ENCODE data around the gene FXYD6. TPM values are rescaled to one million over a fixed set of nuclear protein-coding genes. Genes with fewer than 3 reads are reported as not detected.

FXYD6 gene
- total and polyA plus RNA-seq, 9 of the 15 experiments (the other 6 are each of a cell fraction or from before 2014, with no cell fraction given) = 0.07 to 0.35 TPM; not detected in 7

DNA sequence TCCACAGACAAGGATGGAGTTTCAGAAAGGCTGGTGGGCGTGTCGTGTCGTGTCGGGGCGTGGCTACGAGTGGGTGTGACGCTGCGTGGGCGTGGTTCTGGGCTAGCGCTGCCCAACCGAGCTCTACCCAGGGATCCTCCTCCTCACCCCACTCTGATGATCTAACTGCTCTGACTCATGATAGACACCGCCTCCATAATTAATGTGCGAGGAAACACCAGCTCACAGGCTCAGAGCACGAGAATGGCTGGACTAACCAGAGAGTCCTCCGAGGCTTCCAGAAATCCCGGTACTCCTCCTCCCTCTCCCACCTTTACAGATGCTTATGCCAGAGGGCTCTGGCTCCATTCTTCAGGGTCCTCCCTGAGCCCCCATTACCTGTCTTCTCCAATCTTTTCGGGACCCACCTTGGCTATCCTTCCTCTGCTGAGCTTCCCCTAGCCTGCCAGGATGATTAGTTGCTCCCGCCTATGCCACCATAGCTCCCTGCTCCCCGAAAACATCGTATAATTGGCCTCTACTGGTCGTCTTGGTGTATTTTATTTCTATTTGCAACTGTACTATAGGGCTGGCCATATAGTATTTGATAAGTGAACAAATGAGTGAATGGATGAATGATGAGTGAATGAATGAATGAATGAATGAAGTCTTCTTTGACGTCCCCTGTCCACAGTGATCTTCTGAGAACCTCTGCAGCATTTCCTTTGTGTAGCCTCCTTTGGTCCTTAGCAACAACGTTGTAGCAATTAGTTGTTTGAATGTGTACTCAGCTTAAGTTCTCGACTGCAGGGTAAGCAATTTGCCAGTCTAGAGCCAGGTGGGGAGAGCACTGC lies 31.0 kb upstream of the FXYD6 start (continued):
- no peak for TF ChIP-seq RB1 (IDR thresholded peaks at IDR 0.05; ENCODE audit: low read depth)
- TF ChIP-seq, protein P1, sequence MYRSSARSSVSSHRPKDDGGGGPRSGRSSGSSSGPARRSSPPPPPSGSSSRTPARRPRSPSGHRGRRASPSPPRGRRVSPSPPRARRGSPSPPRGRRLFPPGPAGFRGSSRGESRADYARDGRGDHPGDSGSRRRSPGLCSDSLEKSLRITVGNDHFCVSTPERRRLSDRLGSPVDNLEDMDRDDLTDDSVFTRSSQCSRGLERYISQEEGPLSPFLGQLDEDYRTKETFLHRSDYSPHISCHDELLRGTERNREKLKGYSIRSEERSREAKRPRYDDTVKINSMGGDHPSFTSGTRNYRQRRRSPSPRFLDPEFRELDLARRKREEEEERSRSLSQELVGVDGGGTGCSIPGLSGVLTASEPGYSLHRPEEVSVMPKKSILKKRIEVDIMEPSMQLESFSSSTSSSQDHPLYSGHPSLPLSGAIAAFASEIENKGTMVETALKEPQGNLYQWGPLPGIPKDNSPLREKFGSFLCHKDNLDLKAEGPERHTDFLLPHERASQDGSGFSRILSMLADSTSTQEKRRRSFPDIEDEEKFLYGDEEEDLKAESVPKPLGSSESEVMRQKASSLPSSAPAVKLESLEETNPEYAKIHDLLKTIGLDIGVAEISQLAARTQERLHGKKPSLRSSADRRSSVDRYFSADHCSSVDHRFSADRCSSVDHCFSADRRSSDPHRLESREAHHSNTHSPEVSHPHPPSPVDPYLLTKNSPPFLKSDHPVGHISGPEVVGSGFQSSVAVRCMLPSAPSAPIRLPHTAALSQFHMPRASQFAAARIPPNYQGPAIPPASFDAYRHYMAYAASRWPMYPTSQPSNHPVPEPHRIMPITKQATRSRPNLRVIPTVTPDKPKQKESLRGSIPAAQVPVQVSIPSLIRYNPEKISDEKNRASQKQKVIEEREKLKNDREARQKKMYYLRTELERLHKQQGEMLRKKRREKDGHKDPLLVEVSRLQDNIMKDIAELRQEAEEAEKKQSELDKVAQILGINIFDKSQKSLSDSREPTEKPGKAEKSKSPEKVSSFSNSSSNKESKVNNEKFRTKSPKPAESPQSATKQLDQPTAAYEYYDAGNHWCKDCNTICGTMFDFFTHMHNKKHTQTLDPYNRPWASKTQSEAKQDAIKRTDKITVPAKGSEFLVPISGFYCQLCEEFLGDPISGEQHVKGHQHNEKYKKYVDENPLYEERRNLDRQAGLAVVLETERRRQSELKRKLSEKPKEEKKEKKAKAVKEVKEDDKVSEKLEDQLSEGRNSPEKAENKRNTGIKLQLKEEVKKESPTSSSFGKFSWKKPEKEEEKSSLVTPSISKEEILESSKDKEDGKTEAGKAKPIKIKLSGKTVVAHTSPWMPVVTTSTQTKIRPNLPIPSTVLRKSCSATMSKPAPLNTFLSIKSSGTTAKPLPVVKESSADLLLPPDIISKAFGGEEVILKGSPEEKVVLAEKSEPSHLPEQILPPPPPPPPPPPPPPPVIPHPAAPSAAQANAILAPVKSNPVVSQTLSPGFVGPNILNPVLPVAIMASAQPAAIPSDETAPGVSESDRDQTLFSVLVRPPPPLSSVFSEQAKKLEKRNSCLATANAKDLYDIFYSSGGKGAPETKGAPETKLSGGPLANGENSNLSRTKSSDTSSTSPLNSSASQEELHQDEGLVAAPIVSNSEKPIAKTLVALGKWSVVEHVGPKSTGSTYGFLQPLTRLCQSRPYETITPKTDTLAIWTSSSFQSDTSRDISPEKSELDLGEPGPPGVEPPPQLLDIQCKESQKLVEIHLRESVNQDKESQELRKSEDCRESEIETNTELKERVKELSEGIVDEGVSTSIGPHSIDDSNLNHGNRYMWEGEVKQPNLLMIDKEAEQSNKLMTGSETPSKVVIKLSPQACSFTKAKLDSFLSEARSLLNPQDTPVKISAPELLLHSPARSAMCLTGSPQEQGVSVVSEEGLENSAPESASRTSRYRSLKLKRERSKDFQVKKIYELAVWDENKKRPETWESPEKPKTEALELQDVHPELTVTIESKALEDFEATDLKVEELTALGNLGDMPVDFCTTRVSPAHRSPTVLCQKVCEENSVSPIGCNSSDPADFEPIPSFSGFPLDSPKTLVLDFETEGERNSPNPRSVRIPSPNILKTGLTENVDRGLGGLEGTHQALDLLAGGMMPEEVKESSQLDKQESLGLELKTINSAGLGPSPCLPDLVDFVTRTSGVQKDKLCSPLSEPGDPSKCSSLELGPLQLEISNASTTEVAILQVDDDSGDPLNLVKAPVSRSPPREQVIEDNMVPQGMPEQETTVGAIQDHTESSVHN (IDR thresholded peaks at IDR 0.05; ENCODE audit: borderline replicate concordance in 1 of 2, low read depth in 1 of 2) = 0 out of 4 replicates have a peak, but pooled peaks of 1 of the 2 experiments have one; percentile 47
- no peak for TF ChIP-seq NCOA2 (IDR thresholded peaks at IDR 0.05; ENCODE audit: partially characterized antibody in 2 of 2)
- TF ChIP-seq YY1 (IDR thresholded peaks at IDR 0.05; ENCODE audit: borderline replicate concordance in 1 of 3, control insufficient read depth in 1 of 3, extremely low read depth in 1 of 3, insufficient read depth in 3 of 3, insufficient read length in 1 of 3, insufficient replicate concordance in 2 of 3, low read depth in 1 of 3, low read length in 2 of 3) = peak in 2 of 3 experiments; percentile 50 to 75
- TF ChIP-seq GATAD2A (IDR thresholded peaks at IDR 0.05) = no peak
- no peak for TF ChIP-seq ZEB2 (IDR thresholded peaks at IDR 0.05)
- TF ChIP-seq SMAD2 (IDR thresholded peaks at IDR 0.05; ENCODE audit: low read depth, low read length) = no peak
- TF ChIP-seq, protein P2, sequence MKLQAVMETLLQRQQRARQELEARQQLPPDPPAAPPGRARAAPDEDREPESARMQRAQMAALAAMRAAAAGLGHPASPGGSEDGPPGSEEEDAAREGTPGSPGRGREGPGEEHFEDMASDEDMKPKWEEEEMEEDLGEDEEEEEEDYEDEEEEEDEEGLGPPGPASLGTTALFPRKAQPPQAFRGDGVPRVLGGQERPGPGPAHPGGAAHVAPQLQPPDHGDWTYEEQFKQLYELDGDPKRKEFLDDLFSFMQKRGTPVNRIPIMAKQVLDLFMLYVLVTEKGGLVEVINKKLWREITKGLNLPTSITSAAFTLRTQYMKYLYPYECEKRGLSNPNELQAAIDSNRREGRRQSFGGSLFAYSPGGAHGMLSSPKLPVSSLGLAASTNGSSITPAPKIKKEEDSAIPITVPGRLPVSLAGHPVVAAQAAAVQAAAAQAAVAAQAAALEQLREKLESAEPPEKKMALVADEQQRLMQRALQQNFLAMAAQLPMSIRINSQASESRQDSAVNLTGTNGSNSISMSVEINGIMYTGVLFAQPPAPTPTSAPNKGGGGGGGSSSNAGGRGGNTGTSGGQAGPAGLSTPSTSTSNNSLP (IDR thresholded peaks at IDR 0.05; ENCODE audit: borderline replicate concordance, low read depth, low read length) = peak; percentile 84; the same call in 1 of the 2 replicates
- no peak for TF ChIP-seq BRCA1 (IDR thresholded peaks at IDR 0.05)
- TF ChIP-seq BRCA1 (CRISPR knock-in tag; IDR thresholded peaks at IDR 0.05) = no peak
- no peak for TF ChIP-seq TEAD2 (tag; IDR thresholded peaks at IDR 0.05)
- no peak for TF ChIP-seq HOXB6 (CRISPR knock-in tag; IDR thresholded peaks at IDR 0.05; ENCODE audit: borderline replicate concordance)
- TF ChIP-seq MCM3 (IDR thresholded peaks at IDR 0.05) = no peak
- TF ChIP-seq, protein P3, sequence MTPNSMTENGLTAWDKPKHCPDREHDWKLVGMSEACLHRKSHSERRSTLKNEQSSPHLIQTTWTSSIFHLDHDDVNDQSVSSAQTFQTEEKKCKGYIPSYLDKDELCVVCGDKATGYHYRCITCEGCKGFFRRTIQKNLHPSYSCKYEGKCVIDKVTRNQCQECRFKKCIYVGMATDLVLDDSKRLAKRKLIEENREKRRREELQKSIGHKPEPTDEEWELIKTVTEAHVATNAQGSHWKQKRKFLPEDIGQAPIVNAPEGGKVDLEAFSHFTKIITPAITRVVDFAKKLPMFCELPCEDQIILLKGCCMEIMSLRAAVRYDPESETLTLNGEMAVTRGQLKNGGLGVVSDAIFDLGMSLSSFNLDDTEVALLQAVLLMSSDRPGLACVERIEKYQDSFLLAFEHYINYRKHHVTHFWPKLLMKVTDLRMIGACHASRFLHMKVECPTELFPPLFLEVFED (CRISPR knock-in tag; conservative IDR thresholded peaks at IDR 0.05) = 0 out of 2 replicates have a peak, but pooled peaks have one; percentile 46
- TF ChIP-seq ZBTB1 (CRISPR knock-in tag; IDR thresholded peaks at IDR 0.05; ENCODE audit: borderline replicate concordance, low read depth) = no peak
- TF ChIP-seq PHB (CRISPR knock-in tag; IDR thresholded peaks at IDR 0.05) = no peak

Measured in K562 (cell line).